HG03060 (cell line): ENCODE data around the gene ANKRD31.

Experiments
- ATAC-seq: cut with Tn5 transposase; IDR thresholded peaks from one replicate; pipeline ENCODE4 v1.9.1; 2021; ENCODE audit warnings: low read depth, moderate number of reproducible peaks; ENCODE audit not compliant: unreplicated experiment

The ANKRD31 gene

DNA sequence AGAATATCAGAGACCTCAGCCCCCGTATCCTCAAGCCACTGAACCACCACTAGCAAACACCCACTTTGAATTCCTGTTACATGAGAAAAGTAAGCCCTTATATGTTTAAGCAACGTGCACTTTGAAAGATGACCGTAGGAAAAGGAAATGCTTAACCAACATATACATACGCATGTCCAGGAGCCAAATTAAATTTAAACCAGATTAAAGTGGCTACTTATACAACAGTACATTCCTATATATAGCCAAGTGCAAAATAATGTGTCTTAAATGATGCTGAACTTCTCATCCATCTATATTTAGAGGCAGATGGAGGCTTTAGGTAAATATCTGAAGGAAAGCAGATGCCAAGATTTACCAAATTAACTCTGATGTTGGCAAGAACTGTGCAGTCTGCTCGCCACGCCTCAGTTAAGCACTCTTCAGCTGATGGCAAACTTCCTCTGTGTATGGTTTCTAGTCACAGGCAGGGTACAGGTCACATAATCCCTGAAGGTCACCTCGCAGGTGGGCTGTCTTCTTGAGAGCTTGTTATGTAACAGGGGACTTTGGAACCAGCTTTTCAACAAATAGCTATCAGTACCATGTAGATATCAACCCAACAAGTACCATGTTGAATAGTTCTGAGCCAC is 192.9 kb downstream of the ANKRD31 start:
- ATAC-seq: no peak

DNA sequence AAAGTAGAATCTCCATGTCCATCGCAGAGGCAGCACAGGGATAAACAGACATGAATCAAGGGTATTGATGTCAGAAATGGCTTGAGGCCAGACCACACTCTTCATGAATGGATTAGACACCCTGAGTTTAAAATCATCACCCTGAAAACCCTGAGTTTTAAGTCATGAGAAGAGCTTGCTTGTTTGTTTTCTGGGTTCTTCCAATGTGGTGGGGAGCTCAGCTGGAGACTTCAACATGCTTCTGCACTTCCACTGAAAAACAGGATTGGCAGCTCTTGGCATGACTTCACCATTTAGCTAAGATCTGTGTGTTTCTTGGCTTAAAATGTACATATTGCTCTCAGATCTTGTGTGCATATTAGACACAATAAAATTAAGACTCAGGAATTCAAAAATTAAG is 194.2 kb downstream of the ANKRD31 start:
- no peak for ATAC-seq

DNA sequence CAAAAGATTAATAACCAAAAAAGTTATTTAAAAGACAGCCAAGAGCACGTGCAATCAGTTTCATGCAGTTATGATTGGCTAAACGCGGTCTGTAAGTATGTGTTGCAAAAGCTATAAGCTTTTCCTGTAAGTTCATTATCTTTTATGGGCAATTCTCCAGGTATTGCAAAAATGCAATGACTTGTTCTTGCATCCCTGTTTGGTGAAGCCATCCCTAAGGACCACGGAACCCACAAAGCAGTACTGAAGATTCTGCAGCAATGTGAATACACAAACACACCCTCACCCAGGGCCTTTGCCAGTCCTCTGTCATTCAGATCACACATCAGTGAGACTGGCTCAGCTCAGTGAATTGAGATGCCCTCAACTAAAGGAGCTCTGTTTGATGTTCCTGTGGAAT is 195.7 kb downstream of the ANKRD31 start:
- no peak for ATAC-seq

DNA sequence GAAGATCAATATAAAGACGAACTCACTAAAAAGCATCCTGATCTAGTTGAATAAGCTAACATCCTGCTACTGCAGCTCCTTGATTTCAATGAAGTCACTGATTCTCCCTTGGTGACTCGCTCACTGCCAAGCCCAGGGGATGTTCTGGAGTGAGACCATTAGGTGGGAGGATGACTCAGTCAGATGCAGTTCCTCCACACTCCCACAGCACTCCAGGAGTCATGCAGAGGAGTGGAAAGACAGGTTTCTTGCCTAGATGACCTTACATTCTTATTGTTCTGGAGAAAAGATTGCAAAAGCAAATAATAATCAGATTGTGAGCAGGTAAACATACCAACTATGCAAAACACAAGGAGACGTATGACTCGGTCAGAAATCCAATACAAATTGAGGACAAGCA is 199.6 kb downstream of the ANKRD31 start:
- no peak for ATAC-seq

DNA sequence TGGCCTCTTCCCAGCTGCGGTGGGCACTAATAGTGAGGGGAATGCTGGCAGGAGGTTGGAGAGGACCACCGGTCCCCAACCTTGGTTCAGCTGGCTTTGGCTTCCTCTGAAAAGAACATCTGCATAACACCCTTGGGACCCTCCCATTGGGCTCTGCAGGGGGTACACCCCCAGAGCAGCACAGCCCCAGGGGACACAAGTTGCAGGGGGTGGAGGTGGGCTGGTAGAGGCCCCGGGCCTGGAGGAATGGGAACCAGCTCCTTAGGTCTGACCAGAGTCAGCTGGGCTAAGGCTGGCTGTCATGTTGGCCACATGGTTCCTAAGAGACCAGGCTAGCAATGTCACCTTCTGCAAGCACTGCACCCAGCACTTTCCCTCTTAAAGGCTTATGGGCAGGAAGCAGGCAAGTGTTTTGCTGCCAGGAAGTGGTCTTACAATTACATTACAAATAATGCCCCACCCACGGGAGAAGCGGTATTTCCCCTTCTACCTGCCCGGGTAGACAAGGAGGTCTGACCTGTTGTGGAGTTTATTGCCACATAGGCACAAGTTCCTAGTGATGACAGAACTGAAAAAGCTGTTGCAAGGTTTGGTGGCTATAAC is 202.4 kb downstream of the ANKRD31 start:
- no peak for ATAC-seq

DNA sequence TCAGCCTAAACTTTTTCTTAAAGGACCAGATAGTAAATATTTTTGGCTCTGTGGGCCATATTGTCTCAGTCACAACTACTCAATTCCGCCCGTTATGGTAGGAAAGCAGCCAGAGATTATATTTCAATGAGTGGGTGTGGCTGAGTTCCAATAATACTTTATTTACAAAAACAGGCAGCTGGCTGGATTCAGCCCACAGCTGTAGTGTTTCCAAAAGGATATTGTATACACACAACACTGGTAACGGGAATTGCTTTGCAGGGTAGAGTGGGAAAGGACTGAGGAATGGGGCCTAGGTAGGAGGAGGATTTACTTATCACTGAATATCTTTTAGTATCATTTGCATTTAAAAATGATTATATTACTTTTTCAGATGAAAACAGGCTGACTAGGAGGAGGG is 205.3 kb downstream of the ANKRD31 start:
- no peak for ATAC-seq

DNA sequence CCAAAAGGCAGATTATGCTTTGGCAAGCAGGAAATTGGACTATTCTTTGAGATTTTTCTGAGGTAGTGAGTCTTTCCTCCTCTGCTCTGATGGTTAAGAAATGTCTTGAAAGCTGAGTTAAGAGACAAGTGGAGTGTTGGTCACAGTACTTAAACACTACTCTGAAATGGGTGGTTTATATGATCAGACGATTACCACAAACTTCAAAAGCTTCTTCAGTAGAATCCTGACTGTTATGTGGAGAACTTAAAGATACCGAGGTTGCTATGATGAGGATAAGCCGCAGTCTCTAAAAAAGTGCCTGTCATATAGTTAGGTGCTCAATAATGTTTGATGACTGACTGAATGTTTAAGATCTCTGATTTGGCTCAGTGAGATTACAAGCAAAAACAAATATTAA is 208.6 kb downstream of the ANKRD31 start:
- ATAC-seq: no peak

DNA sequence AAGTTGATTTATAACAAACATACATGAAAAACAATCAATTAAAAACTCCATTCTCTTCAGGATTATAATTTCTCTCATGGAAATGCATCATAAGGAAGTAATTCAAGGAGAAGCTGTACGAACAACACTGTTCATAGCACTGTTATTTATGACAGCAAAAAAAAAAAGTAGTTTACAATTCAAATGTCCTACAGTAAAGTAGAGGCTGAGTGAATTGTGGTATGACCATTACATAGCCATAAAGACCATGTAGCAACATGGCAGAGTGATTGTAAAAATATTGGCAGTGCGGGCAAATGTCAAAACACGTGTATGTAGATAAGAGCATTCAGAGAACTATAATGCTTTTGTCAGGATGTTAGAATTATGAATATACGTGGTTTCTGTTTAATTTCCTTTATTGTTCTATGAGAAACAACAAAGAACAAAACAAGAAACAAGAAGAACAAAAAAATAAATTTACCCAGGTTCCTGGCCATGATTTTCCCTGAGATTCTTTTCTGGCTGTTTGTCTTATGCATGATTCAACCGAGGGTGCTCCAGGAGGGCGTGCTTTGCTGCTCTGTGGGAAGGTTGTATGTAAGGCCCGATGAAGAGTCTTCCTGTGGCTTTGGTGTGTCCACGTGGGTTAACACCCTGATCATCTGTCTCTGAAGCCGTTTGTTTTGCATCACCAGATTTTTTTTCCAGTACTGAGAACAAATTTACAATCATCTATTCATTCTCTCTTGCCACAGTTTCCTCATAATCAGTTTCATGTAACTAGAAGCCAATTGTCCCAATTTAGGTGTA is 213.1 kb downstream of the ANKRD31 start:
- ATAC-seq: no peak

DNA sequence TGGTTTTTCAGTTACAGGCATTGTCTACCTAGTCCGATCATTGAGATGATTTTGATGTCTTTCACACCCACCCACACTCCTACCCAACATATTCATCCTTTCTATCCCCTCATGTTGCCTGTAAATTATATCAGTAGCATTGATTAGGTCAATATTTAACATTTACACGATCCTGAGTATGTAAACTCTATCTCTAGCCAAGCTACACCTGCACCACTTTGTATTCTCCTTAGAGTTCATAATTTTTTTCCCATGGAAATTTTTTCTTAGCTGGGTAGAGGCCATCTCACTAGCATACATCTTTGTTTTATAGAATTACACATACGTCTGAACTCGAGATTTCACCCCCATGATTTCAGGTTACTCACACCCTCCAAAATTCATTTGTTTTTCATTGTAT is 214.9 kb downstream of the ANKRD31 start:
- no peak for ATAC-seq

DNA sequence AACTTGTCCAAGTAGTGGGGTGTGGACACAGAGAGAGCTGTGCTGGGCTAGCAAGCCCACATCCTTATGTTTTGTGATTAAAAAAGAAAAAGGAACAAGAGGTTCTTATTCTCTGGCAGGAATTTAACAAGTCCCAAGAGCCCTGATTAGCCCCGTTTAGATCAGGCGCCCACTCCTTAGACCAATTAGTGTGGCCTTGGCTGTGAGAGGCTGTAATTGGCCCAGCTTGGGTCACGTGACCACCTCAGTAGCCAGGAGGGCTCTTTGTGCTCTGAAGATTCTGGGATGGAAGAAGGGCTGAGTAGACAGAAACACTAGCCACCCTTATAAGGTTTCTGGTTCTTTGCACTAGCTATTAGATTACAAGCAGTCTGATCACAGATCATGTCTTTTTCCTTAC is 215.5 kb downstream of the ANKRD31 start:
- no peak for ATAC-seq

DNA sequence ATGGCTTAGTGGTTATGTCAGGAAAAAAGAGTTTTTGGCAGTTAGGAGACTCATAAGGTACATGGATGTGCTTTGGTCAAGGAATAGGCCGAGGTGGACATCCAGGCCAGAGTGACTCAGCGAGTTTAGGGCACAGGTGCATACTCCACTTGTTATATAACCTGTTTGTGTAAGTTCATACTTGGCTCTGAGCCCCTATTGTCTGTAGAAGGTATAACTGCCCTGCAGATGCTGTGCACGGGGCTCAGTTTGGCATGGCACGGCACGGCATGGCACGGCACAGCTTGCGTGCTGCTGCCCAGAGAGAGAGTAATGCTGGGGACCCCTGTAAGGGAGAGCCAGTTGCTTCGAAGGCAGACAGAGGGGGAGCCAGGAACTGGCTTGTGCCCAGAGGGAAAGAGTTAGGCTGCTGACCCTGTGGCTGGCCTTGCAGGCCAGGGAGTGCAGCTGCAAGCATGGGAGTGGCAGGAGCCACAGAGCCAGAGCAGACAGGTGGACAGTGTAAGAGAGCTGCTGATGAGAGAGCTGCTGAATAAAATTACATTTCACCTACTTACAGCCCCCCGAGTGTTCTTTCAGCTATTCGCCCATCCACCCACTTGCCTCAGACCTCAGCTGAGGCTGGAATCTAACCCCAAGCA is 216.5 kb downstream of the ANKRD31 start:
- no peak for ATAC-seq

DNA sequence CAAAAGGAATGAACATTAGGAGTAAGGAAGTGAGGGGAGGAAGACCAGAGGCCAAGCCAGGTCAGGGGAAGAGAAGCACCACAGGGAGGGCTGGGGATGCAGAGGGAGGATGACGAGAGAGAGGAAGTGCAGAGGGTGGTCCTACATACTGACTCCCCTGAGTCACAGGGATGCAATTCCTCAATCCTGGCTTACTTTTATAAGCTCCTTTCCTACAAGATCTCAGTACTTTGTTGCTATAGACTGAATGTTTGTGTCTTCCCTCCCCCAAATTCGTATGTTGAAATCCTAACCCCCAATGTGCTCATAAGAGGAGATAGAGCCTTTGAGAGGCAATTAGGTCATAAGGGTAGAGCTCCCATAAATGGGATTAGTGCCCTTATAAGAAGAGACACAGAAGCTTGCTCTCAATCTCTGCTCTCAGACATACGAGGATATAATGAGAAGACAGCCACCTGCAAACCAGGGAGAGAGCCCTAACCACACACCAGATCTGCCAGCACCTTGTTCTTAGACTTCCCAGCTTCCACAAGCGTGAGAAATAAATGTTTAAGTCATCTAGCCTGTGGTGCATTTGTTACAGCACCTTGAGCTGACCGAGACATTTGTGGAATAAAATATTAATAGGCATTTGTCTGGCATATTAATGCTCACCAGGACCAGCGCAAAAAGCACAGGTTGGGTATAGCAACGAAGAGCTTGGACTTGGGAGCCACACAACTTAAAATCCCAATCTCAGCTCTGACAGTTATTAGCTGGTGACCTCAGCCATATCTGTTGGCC is 217.7 kb downstream of the ANKRD31 start:
- ATAC-seq: no peak
